Lung (tissue), 12 donors: ENCODE measurements around the gene MYB. TPM values are rescaled to one million over a fixed set of nuclear protein-coding genes. Genes with fewer than 3 reads are reported as not detected.

Experiments
- ATAC-seq: fragments of 200-7000 bp; cut with Tn5 transposase; one replicate; pipeline ENCODE4 v1.9.1; 2020; ENCODE audit warnings: moderate number of reproducible peaks; ENCODE audit not compliant: insufficient read depth, low FRiP score
- DNase-seq, 3 donors: peaks; one replicate each; pipeline ENCODE4 v3.0.0-alpha.2; 2013 to 2017
- H3K27ac ChIP-seq, 2 donors: one replicate each; pipeline ENCODE4 v1.5.1; 2013; ENCODE audit warnings: mild to moderate bottlenecking in 2 of 2, moderate library complexity in 2 of 2, control low read depth in 1 of 2, inconsistent platforms in 1 of 2, low read depth in 1 of 2, low read length in 1 of 2
- H3K27me3 ChIP-seq, 3 donors: one replicate each; pipeline ENCODE4 v1.5.1; 2013; ENCODE audit warnings: low read length in 2 of 3; ENCODE audit not compliant: control insufficient read depth in 3 of 3, insufficient read depth in 3 of 3
- H3K36me3 ChIP-seq, 4 donors: one replicate each; pipeline ENCODE4 v1.5.1; 2013; ENCODE audit warnings: low read length in 4 of 4, mild to moderate bottlenecking in 1 of 4, moderate library complexity in 1 of 4; ENCODE audit not compliant: control insufficient read depth in 4 of 4, insufficient read depth in 4 of 4
- H3K4me1 ChIP-seq, 5 donors: one replicate each; pipeline ENCODE4 v1.5.1; 2013; ENCODE audit warnings: low read length in 5 of 5, mild to moderate bottlenecking in 2 of 5, moderate library complexity in 1 of 5; ENCODE audit not compliant: control insufficient read depth in 5 of 5, insufficient read depth in 5 of 5
- H3K4me3 ChIP-seq: one replicate; pipeline ENCODE4 v1.5.1; 2013; ENCODE audit warnings: mild to moderate bottlenecking, control low read depth, moderate library complexity
- H3K9ac ChIP-seq, 2 donors: one replicate each; pipeline ENCODE4 v1.5.1; 2013; ENCODE audit warnings: low read length in 2 of 2, control low read depth in 1 of 2; ENCODE audit not compliant: insufficient read depth in 1 of 2
- H3K9me3 ChIP-seq, 4 donors: one replicate each; pipeline ENCODE4 v1.5.1; 2013; ENCODE audit warnings: low read length in 3 of 4, mild to moderate bottlenecking in 1 of 4, moderate library complexity in 1 of 4; ENCODE audit not compliant: control insufficient read depth in 4 of 4, insufficient read depth in 3 of 4
- CTCF ChIP-seq: IDR thresholded peaks from 2 replicates; pipeline ENCODE4 v1.5.1; 2012; ENCODE audit warnings: mild to moderate bottlenecking; ENCODE audit errors: control extremely low read depth, extremely low read depth
- WGBS, 2 donors: extraction: QIAGEN DNeasy Blood & Tissue Kit; methylation state at CpG; one replicate each; pipeline ENCODE4 v1.1.7; 2013; 5-methylcytosine and 5-hydroxymethylcytosine counted together
- polyA plus RNA-seq, 2 donors: library from polyadenylated mRNA; stranded (reverse); fragments of 200-250 nt; gene quantifications; one replicate each; pipeline ENCODE4 v1.2.1, GENCODE V29; 2013
- total RNA-seq, 2 donors: library from RNA; depleted of rRNA in 1 of 2; stranded (reverse); fragments of >200 nt in 1 of 2; gene quantifications; one replicate each; pipeline ENCODE4 v1.2.1, GENCODE V29; 2014 to 2021
- donor health status: control.
- donor health status: control.
- donor health status: Bipolar disorder and iron deficiency.
- donor health status: healthy.
- donor health status: DM: yes; HTN: yes; CAD: no.

The MYB gene
- total and polyA plus RNA-seq, 4 donors = 1.3 to 11.3 (median 4.6) TPM

GRCh38 chr6:135265278-135265677 is 84.2 kb downstream of the MYB start:
- DNase-seq (no peak), ATAC-seq (no peak)
- no peak overlapping the region for H3K27ac ChIP-seq
- WGBS, 2 donors = 92 to 96% methylated on average over 3 of the region's 3 CpGs
- no peaks in the 10 kb centered on the region for H3K27me3 ChIP-seq
- no peak overlapping the region for H3K9ac ChIP-seq
- no peak overlapping the region for H3K4me3 ChIP-seq
- H3K4me1 ChIP-seq = peaks cover 0 to 1% (median 0%) of the 10 kb centered on the region in 5 donors
- peaks cover 0 to under 1% (median 0%) of the 10 kb centered on the region in 4 donors for H3K9me3 ChIP-seq
- no peak for TF ChIP-seq CTCF
- no peaks in the 10 kb centered on the region for H3K36me3 ChIP-seq

- Histone ChIP-seq H3K36me3 (no peaks in the 10 kb centered on the region), H3K4me3 (no peak overlapping the region), H3K27ac (no peak overlapping the region), H3K4me1 (peaks cover 0 to 6% (median 0%) of the 10 kb centered on the region in 5 donors), H3K9me3 (no peaks in the 10 kb centered on the region), H3K9ac (no peak overlapping the region), H3K27me3 (no peaks in the 10 kb centered on the region)
- ATAC-seq (no peak), DNase-seq (no peak)
- no peak for TF ChIP-seq CTCF
- 86 to 92% methylated on average over 8 of the region's 8 CpGs for whole genome bisulfite sequencing, 2 donors
Measured at GRCh38 chr6:135266675-135267074, 85.6 kb downstream of the MYB start.

- H3K9ac ChIP-seq = no peak overlapping the region
- peaks cover 0 to 8% (median 0%) of the 10 kb centered on the region in 5 donors for H3K4me1 ChIP-seq
- WGBS, 2 donors = 79% methylated on average over 2 of the region's 2 CpGs
- no peaks in the 10 kb centered on the region for H3K36me3 ChIP-seq
- no peak overlapping the region for H3K27ac ChIP-seq
- DNase-seq (no peak), ATAC-seq (no peak)
- H3K9me3 ChIP-seq = no peaks in the 10 kb centered on the region
- no peak overlapping the region for H3K4me3 ChIP-seq
- no peaks in the 10 kb centered on the region for H3K27me3 ChIP-seq
- no peak for TF ChIP-seq CTCF
Measured at GRCh38 chr6:135267085-135267484, 86.0 kb downstream of the MYB start.

GRCh38 chr6:135268263-135268662 is 87.2 kb downstream of the MYB start:
- no peak for ATAC-seq
- no peak for TF ChIP-seq CTCF
- H3K4me3 ChIP-seq = no peak overlapping the region

More at GRCh38 chr6:135268263-135268662, 87.2 kb downstream of the MYB start:
- no peaks in the 10 kb centered on the region for H3K9me3 ChIP-seq
- H3K27ac ChIP-seq = no peak overlapping the region
- 86 to 91% methylated on average over 3 of the region's 3 CpGs for WGBS, 2 donors
- no peak for DNase-seq
- H3K27me3 ChIP-seq = no peaks in the 10 kb centered on the region
- peaks cover 0 to 8% (median 0%) of the 10 kb centered on the region in 5 donors for H3K4me1 ChIP-seq
- H3K36me3 ChIP-seq = no peaks in the 10 kb centered on the region
- no peak overlapping the region for H3K9ac ChIP-seq
